IMR-90 (cell line): Measurements from ENCODE around the gene CDK15.

Experiments used
- CEBPB ChIP-seq: IDR thresholded peaks from 2 replicates; pipeline ENCODE4 v1.6.1; 2012; ENCODE audit warnings: low read depth, low read length, improper control_type of control experiment
- POLR2A ChIP-seq: IDR thresholded peaks from 2 replicates; pipeline ENCODE4 v1.6.1; 2012; ENCODE audit warnings: mild to moderate bottlenecking, low read depth, low read length
- RAD21 ChIP-seq: IDR thresholded peaks from 2 replicates; pipeline ENCODE4 v1.6.1; 2012; ENCODE audit warnings: low read length, improper control_type of control experiment
- RCOR1 ChIP-seq: IDR thresholded peaks from 2 replicates; pipeline ENCODE4 v1.6.1; 2012; ENCODE audit warnings: mild to moderate bottlenecking, low read length, improper control_type of control experiment; ENCODE audit not compliant: insufficient replicate concordance
- SMC3 ChIP-seq: fragments of 150-350 bp; IDR thresholded peaks from 2 replicates; pipeline ENCODE4 v1.6.1; 2016; ENCODE audit warnings: low read depth, mild to moderate bottlenecking, antibody characterized with exemption, low read length, moderate library complexity
- TF ChIP-seq, protein P1 (sequence below): conservative IDR thresholded peaks from 2 replicates; pipeline ENCODE4 v1.5.1; 2012; ENCODE audit warnings: mild to moderate bottlenecking, low read depth, low read length, improper control_type of control experiment
- TF ChIP-seq, protein P2 (sequence below): fragments of 150-350 bp; IDR thresholded peaks from 2 replicates; pipeline ENCODE4 v1.6.1; 2016; ENCODE audit warnings: low read depth, mild to moderate bottlenecking, low read length, moderate library complexity, borderline replicate concordance

DNA sequence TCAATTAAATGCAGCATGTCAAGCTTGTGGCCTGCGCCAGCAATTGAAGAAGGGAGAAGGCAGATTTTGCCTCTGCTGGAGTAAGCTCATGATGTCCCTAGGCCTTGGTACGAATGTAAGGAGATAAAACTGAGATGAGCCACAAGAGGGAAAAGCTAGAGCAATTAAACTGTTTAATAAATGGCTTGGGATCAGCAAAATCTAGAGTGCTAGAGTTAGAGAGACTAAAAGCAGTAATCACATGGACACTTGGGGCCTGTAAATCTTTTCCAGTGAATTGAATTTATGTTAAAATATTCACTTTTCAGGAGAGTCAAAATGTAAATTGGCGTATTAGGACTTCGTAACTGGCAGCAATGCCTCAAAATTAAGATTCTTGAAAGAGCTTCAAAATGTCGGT is 86.2 kb downstream of the CDK15 start:
- TF ChIP-seq, protein P1, sequence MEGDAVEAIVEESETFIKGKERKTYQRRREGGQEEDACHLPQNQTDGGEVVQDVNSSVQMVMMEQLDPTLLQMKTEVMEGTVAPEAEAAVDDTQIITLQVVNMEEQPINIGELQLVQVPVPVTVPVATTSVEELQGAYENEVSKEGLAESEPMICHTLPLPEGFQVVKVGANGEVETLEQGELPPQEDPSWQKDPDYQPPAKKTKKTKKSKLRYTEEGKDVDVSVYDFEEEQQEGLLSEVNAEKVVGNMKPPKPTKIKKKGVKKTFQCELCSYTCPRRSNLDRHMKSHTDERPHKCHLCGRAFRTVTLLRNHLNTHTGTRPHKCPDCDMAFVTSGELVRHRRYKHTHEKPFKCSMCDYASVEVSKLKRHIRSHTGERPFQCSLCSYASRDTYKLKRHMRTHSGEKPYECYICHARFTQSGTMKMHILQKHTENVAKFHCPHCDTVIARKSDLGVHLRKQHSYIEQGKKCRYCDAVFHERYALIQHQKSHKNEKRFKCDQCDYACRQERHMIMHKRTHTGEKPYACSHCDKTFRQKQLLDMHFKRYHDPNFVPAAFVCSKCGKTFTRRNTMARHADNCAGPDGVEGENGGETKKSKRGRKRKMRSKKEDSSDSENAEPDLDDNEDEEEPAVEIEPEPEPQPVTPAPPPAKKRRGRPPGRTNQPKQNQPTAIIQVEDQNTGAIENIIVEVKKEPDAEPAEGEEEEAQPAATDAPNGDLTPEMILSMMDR: no peak
- no peak for TF ChIP-seq POLR2A
- no peak for TF ChIP-seq RCOR1
- TF ChIP-seq CEBPB: no peak
- TF ChIP-seq RAD21: no peak
- no peak for TF ChIP-seq SMC3
- TF ChIP-seq, protein P2, sequence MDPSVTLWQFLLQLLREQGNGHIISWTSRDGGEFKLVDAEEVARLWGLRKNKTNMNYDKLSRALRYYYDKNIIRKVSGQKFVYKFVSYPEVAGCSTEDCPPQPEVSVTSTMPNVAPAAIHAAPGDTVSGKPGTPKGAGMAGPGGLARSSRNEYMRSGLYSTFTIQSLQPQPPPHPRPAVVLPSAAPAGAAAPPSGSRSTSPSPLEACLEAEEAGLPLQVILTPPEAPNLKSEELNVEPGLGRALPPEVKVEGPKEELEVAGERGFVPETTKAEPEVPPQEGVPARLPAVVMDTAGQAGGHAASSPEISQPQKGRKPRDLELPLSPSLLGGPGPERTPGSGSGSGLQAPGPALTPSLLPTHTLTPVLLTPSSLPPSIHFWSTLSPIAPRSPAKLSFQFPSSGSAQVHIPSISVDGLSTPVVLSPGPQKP: no peak
